Right lobe of liver (tissue), 6 donors: ENCODE measurements around the gene CYYR1. TPM values are rescaled to one million over a fixed set of nuclear protein-coding genes. Genes with fewer than 3 reads are reported as not detected.

Experiments used
- ATAC-seq, 4 donors: fragments of 200-7000 bp; cut with Tn5 transposase; one replicate each; pipeline ENCODE4 v1.9.1; 2020; ENCODE audit warnings: mild to moderate bottlenecking in 4 of 4, moderate library complexity in 4 of 4
- DNase-seq, 3 donors: peaks; one replicate each; pipeline ENCODE4 v3.0.0-alpha.2; 2020
- H3K27ac ChIP-seq, 3 donors: fragments of 200-600 bp; one replicate each; pipeline ENCODE4 v1.8.0; 2022
- H3K27me3 ChIP-seq, 2 donors: fragments of 200-600 bp; one replicate each; pipeline ENCODE4 v1.8.0; 2022
- H3K36me3 ChIP-seq, 4 donors: fragments of 200-600 bp; sonication (generic) in 1 of 4; one replicate each; pipeline versions ENCODE4 v1.5.1 to v1.8.0; 2017 to 2022; ENCODE audit warnings: control low read depth in 1 of 4
- H3K4me1 ChIP-seq, 4 donors: fragments of 200-600 bp; sonication (generic) in 1 of 4; one replicate each; pipeline versions ENCODE4 v1.5.1 to v1.8.0; 2017 to 2022; ENCODE audit warnings: control low read depth in 1 of 4
- H3K4me3 ChIP-seq, 3 donors: fragments of 200-600 bp; one replicate each; pipeline ENCODE4 v1.8.0; 2022
- H3K9me3 ChIP-seq, 4 donors: fragments of 200-600 bp; sonication (generic) in 1 of 4; one replicate each; pipeline versions ENCODE4 v1.5.1 to v1.8.0; 2017 to 2022; ENCODE audit warnings: control low read depth in 1 of 4
- CTCF ChIP-seq, 4 donors: fragments of 200-600 bp in 3 of 4; fragments of 450-650 bp in 1 of 4; IDR thresholded peaks; one replicate each; pipeline versions ENCODE4 v1.5.1 to v1.8.0; 2016 to 2022; ENCODE audit warnings: antibody characterized with exemption in 4 of 4, mild to moderate bottlenecking in 2 of 4
- POLR2A ChIP-seq: fragments of 450-650 bp; IDR thresholded peaks from one replicate; pipeline ENCODE4 v1.6.1; 2017; ENCODE audit warnings: antibody characterized with exemption, mild to moderate bottlenecking
- WGBS: methylation state at CpG from one replicate; pipeline ENCODE4 v1.1.6; 2018; ENCODE audit warnings: low coverage, low lambda C conversion rate; ENCODE audit not compliant: insufficient coverage; ENCODE audit errors: missing lambda C conversion rate; 5-methylcytosine and 5-hydroxymethylcytosine counted together
- intact Hi-C, 2 donors: fragments of 100-400 bp; cut with DNase I; formaldehyde crosslinking; loops; one replicate each; pipeline versions ENCODE4 v1.11.2 to v1.14.1; 2022
- total RNA-seq, 6 experiments: library from RNA; depleted of rRNA in 2 of 6; stranded (reverse); fragments of >200 nt in 2 of 6; fragmentation: NEBNext Ultra II Directional in 3 of 6; extraction: Animal tissue kit (Norgen Biotek cat#: 25700) in 3 of 6; gene quantifications; one replicate each; pipeline versions ENCODE4 v1.1.0 to v1.2.4, GENCODE V29; 2016 to 2023
- donor health status: DM: no; HTN: yes; CAD: no.
- donor health status: DM: no; HTN: no; CAD: no.
- donor health status: DM: no; HTN: no; CAD: no.
- donor health status: DM: no; HTN: yes; CAD: no.
- donor health status: DM: no; HTN: yes; CAD: no.

Gene CYYR1
- total RNA-seq, 6 experiments from 2014 or later = 1.4 to 3.3 (median 2.0) TPM

DNA sequence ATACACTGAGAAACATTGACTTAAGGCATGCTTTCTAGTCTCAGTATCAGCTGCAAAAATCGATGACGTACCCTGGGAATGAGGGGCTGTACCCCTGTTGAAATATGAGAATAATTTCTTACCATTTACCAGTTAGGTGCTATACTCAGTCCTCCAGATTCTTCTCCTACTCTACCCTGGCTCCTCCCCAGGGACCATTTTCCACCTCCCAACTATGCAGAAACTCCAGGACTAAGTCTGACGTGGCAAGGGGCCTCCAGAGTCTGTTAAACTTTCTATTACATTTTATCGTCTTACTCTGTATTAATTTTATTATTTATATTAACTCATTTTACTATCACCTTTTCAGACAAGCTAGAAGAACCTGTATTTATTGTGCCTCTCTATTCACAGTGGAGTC lies 124.3 kb downstream of the CYYR1 start:
- no peaks in the 10 kb centered on the region for H3K27me3 ChIP-seq
- 42% methylated on average over 4 of the region's 4 CpGs for WGBS
- H3K9me3 ChIP-seq = no peaks in the 10 kb centered on the region
- no peaks in the 10 kb centered on the region for H3K36me3 ChIP-seq
- DNase-seq = no peak
- TF ChIP-seq CTCF (IDR thresholded peaks at IDR 0.05) (no peak), POLR2A (no peak)
- no peaks in the 10 kb centered on the region for H3K4me1 ChIP-seq
- intact Hi-C loops = no loop called here
- H3K27ac ChIP-seq = no peak overlapping the region
- ATAC-seq = no peak
- H3K4me3 ChIP-seq = no peak overlapping the region

- no peak for DNase-seq
- Histone ChIP-seq H3K9me3 (no peaks in the 10 kb centered on the region), H3K36me3 (no peaks in the 10 kb centered on the region), H3K27me3 (no peaks in the 10 kb centered on the region), H3K4me1 (no peaks in the 10 kb centered on the region), H3K27ac (no peak overlapping the region), H3K4me3 (no peak overlapping the region)
- WGBS = 22% methylated on average over 3 of the region's 3 CpGs
- TF ChIP-seq POLR2A (no peak), CTCF (IDR thresholded peaks at IDR 0.05) (no peak)
- ATAC-seq = no peak
- intact Hi-C loops = no loop called here
Observed at GRCh38 chr21:26447932-26448475, 125.1 kb downstream of the CYYR1 start.

DNA sequence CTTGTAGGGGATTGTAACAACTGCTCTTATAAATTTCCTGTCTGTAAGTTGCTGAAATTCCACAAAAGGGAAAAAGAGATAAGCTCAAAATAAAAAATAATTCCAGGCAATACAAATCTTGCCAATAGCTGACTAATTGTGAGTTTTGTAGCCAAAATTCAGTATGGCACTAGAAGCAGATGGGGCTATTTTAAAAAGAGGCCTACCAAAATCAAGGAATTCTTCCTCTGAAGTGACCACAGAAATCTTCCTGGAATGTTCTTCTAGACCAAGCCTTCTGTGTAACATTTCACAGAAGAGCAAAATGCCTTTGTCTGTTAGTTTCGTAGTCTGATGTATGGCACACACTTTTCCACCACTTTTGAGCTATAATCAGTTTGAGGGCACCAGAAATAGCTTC lies 127.6 kb downstream of the CYYR1 start:
- WGBS = 33% methylated on average over 1 of the region's 1 CpG
- H3K27ac ChIP-seq = no peak overlapping the region
- no peaks in the 10 kb centered on the region for H3K4me1 ChIP-seq
- no peak for DNase-seq
- no peaks in the 10 kb centered on the region for H3K9me3 ChIP-seq
- intact Hi-C loops = no loop called here
- TF ChIP-seq CTCF (IDR thresholded peaks at IDR 0.05) (no peak), POLR2A (no peak)
- no peaks in the 10 kb centered on the region for H3K36me3 ChIP-seq
- H3K27me3 ChIP-seq = no peaks in the 10 kb centered on the region
- H3K4me3 ChIP-seq = no peak overlapping the region
- ATAC-seq = no peak

GRCh38 chr21:26444646-26445045 lies 128.4 kb downstream of the CYYR1 start:
- no CpG with 5 or more reads among the region's 1 CpG for WGBS
- intact Hi-C loops = no loop called here
- Histone ChIP-seq H3K4me1 (no peaks in the 10 kb centered on the region), H3K27me3 (no peaks in the 10 kb centered on the region), H3K36me3 (no peaks in the 10 kb centered on the region), H3K27ac (no peak overlapping the region), H3K9me3 (no peaks in the 10 kb centered on the region), H3K4me3 (no peak overlapping the region)
- TF ChIP-seq POLR2A = no peak
- no peak for TF ChIP-seq CTCF (IDR thresholded peaks at IDR 0.05)
- DNase-seq (no peak), ATAC-seq (no peak)

DNA sequence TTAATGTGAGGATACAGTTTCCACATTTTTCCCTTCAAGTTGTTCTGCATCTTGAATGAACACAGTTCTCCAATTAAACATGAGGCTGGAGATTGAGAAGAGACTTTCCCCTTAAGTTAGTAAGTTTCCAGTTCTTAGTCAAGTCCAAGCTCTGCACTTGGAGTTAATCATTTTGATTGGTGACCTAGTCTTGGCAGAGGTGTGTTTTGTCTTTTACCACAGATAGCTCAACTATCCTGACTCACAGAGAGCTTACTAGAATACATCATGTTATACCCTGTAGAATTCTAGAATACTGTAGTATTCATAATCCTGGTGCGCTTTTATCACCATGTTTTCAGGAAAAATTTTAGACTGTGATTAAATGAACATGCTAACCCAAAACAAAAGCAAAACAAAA lies 129.2 kb downstream of the CYYR1 start:
- TF ChIP-seq CTCF (IDR thresholded peaks at IDR 0.05) (no peak), POLR2A (no peak)
- no peaks in the 10 kb centered on the region for H3K4me1 ChIP-seq
- H3K27ac ChIP-seq = no peak overlapping the region
- no peaks in the 10 kb centered on the region for H3K9me3 ChIP-seq
- no peaks in the 10 kb centered on the region for H3K27me3 ChIP-seq
- H3K4me3 ChIP-seq = no peak overlapping the region
- intact Hi-C loops = no loop called here
- no peak for DNase-seq
- 61% methylated on average over 1 of the region's 1 CpG for WGBS
- no peaks in the 10 kb centered on the region for H3K36me3 ChIP-seq
- no peak for ATAC-seq
